Liver (tissue), 9 donors: Measurements from ENCODE around the gene CNNM1. TPM values are rescaled to one million over a fixed set of nuclear protein-coding genes. Genes with fewer than 3 reads are reported as not detected.

ENCODE experiments used
- DNase-seq: peaks from one replicate; pipeline ENCODE4 v3.0.0-alpha.2; 2017; ENCODE audit warnings: low spot score
- H3K27ac ChIP-seq, 2 donors: one replicate each; pipeline ENCODE4 v1.7.0; 2013; ENCODE audit warnings: inconsistent platforms in 2 of 2, low read length in 2 of 2, control low read depth in 1 of 2, low read depth in 1 of 2, mild to moderate bottlenecking in 1 of 2
- H3K27me3 ChIP-seq, 4 donors: one replicate each; pipeline versions ENCODE4 v1.6.1 to v1.7.0; 2013; ENCODE audit warnings: low read length in 3 of 4, inconsistent platforms in 1 of 4, mild to moderate bottlenecking in 1 of 4, moderate library complexity in 1 of 4; ENCODE audit not compliant: control insufficient read depth in 4 of 4, insufficient read depth in 4 of 4
- H3K36me3 ChIP-seq, 4 donors: one replicate each; pipeline versions ENCODE4 v1.6.1 to v1.7.0; 2013; ENCODE audit warnings: low read length in 3 of 4, mild to moderate bottlenecking in 3 of 4, low read depth in 1 of 4, moderate library complexity in 1 of 4; ENCODE audit not compliant: control insufficient read depth in 4 of 4, insufficient read depth in 3 of 4
- H3K4me1 ChIP-seq, 4 donors: one replicate each; pipeline versions ENCODE4 v1.6.1 to v1.7.0; 2013; ENCODE audit warnings: low read length in 3 of 4, mild to moderate bottlenecking in 3 of 4, moderate library complexity in 1 of 4; ENCODE audit not compliant: control insufficient read depth in 4 of 4, insufficient read depth in 4 of 4
- H3K4me3 ChIP-seq, 3 donors: one replicate each; pipeline versions ENCODE4 v1.6.1 to v1.7.0; 2013; ENCODE audit warnings: low read length in 3 of 3, control low read depth in 1 of 3, low read depth in 1 of 3, mild to moderate bottlenecking in 1 of 3
- H3K9ac ChIP-seq, 2 donors: one replicate each; pipeline ENCODE4 v1.7.0; 2013; ENCODE audit warnings: low read length in 2 of 2, mild to moderate bottlenecking in 2 of 2, moderate library complexity in 2 of 2, control low read depth in 1 of 2, low read depth in 1 of 2
- H3K9me3 ChIP-seq, 4 donors: one replicate each; pipeline versions ENCODE4 v1.6.1 to v1.7.0; 2013; ENCODE audit warnings: low read length in 3 of 4; ENCODE audit not compliant: control insufficient read depth in 4 of 4
- GABPA ChIP-seq, 2 donors: IDR thresholded peaks in 1 of 2; conservative IDR thresholded peaks in 1 of 2; 2 replicates each; pipeline ENCODE4 v1.6.1; 2016; ENCODE audit warnings: antibody characterized with exemption in 2 of 2, mild to moderate bottlenecking in 1 of 2, moderate library complexity in 1 of 2
- HNF4A ChIP-seq, 2 donors: conservative IDR thresholded peaks; 2 replicates each; pipeline ENCODE4 v1.6.1; 2016; ENCODE audit warnings: antibody characterized with exemption in 2 of 2, mild to moderate bottlenecking in 2 of 2
- HNF4G ChIP-seq: IDR thresholded peaks from 2 replicates; pipeline ENCODE4 v1.6.1; 2016; ENCODE audit warnings: antibody characterized with exemption
- RAD21 ChIP-seq, 2 donors: IDR thresholded peaks; 2 replicates each; pipeline ENCODE4 v1.6.1; 2016; ENCODE audit warnings: antibody characterized with exemption in 2 of 2, mild to moderate bottlenecking in 2 of 2
- RXRA ChIP-seq, 2 donors: IDR thresholded peaks; 2 replicates each; pipeline ENCODE4 v1.6.1; 2017 to 2018; ENCODE audit warnings: antibody characterized with exemption in 2 of 2, mild to moderate bottlenecking in 1 of 2
- SP1 ChIP-seq: IDR thresholded peaks from 2 replicates; pipeline ENCODE4 v1.6.1; 2018; ENCODE audit warnings: antibody characterized with exemption, mild to moderate bottlenecking
- TAF1 ChIP-seq: conservative IDR thresholded peaks from 2 replicates; pipeline ENCODE4 v1.6.1; 2016; ENCODE audit warnings: antibody characterized with exemption, mild to moderate bottlenecking
- YY1 ChIP-seq: IDR thresholded peaks from 2 replicates; pipeline ENCODE4 v1.6.1; 2016; ENCODE audit warnings: antibody characterized with exemption, mild to moderate bottlenecking
- WGBS: extraction: QIAGEN DNeasy Blood & Tissue Kit; methylation state at CpG from one replicate; pipeline ENCODE4 v1.1.7; 2013; 5-methylcytosine and 5-hydroxymethylcytosine counted together
- polyA plus RNA-seq, 2 donors: library from polyadenylated mRNA; stranded (reverse) in 1 of 2; unstranded in 1 of 2; fragments of 200-250 nt in 1 of 2; fragments of >200 nt in 1 of 2; fragmentation: Nextera tagmentation in 1 of 2; extraction: Ambion mirVana in 1 of 2; gene quantifications; one replicate each; pipeline versions ENCODE4 v1.2.1 to v1.2.3, GENCODE V29; 2013 to 2015
- total RNA-seq, 2 donors: library from RNA; depleted of rRNA; stranded (reverse); fragments of >200 nt; gene quantifications; one replicate each; pipeline ENCODE4 v1.2.3, GENCODE V29; 2014
- TF ChIP-seq, protein P1 (sequence below): fragments of 150-350 bp; IDR thresholded peaks from 2 replicates; pipeline ENCODE4 v1.5.1; 2017; ENCODE audit warnings: improper control_type of control experiment, low read depth, low read length; ENCODE audit not compliant: missing input control
- TF ChIP-seq, protein P2 (sequence below): IDR thresholded peaks from 2 replicates; pipeline ENCODE4 v1.6.1; 2016; ENCODE audit warnings: antibody characterized with exemption
- TF ChIP-seq, protein P3 (sequence below): IDR thresholded peaks from 2 replicates; pipeline ENCODE4 v1.6.1; 2016; ENCODE audit warnings: antibody characterized with exemption, mild to moderate bottlenecking
- TF ChIP-seq, protein P4 (sequence below): IDR thresholded peaks from 2 replicates; pipeline ENCODE4 v1.6.1; 2016; ENCODE audit warnings: antibody characterized with exemption
- donor health status: healthy.
- donor health status: healthy.
- donor health status: healthy.
- donor health status: healthy.
- donor health status: healthy.

The CNNM1 gene
- total and polyA plus RNA-seq, 4 donors = 0.05 to 0.10 (median 0.07) TPM

GRCh38 chr10:99406149-99406548 is 77.0 kb downstream of the CNNM1 start:
- no peak for DNase-seq
- no peak overlapping the region for H3K27ac ChIP-seq
- H3K9ac ChIP-seq = no peak overlapping the region
- no peak overlapping the region for H3K4me3 ChIP-seq
- H3K27me3 ChIP-seq = no peaks in the 10 kb centered on the region
- H3K9me3 ChIP-seq = no peaks in the 10 kb centered on the region
- WGBS = 95% methylated on average over 3 of the region's 3 CpGs
- H3K36me3 ChIP-seq = peaks cover 22 to 77% (median 61%) of the 10 kb centered on the region in 4 donors
- H3K4me1 ChIP-seq = peaks cover 4 to 16% (median 10%) of the 10 kb centered on the region in 4 donors
- TF ChIP-seq HNF4G (no peak), TAF1 (no peak), GABPA (IDR thresholded peaks at IDR 0.05 in 1 of 2, conservative IDR thresholded peaks at IDR 0.05 in 1 of 2) (no peak), RXRA (IDR thresholded peaks at IDR 0.05) (no peak), HNF4A (conservative IDR thresholded peaks at IDR 0.05) (peak in 1 of 2 donors; percentile 48), SP1 (no peak), YY1 (no peak), RAD21 (IDR thresholded peaks at IDR 0.05) (peak; percentile 38 to 69)
- TF ChIP-seq, protein P1, sequence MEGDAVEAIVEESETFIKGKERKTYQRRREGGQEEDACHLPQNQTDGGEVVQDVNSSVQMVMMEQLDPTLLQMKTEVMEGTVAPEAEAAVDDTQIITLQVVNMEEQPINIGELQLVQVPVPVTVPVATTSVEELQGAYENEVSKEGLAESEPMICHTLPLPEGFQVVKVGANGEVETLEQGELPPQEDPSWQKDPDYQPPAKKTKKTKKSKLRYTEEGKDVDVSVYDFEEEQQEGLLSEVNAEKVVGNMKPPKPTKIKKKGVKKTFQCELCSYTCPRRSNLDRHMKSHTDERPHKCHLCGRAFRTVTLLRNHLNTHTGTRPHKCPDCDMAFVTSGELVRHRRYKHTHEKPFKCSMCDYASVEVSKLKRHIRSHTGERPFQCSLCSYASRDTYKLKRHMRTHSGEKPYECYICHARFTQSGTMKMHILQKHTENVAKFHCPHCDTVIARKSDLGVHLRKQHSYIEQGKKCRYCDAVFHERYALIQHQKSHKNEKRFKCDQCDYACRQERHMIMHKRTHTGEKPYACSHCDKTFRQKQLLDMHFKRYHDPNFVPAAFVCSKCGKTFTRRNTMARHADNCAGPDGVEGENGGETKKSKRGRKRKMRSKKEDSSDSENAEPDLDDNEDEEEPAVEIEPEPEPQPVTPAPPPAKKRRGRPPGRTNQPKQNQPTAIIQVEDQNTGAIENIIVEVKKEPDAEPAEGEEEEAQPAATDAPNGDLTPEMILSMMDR = peak; percentile 2
- TF ChIP-seq, protein P2, sequence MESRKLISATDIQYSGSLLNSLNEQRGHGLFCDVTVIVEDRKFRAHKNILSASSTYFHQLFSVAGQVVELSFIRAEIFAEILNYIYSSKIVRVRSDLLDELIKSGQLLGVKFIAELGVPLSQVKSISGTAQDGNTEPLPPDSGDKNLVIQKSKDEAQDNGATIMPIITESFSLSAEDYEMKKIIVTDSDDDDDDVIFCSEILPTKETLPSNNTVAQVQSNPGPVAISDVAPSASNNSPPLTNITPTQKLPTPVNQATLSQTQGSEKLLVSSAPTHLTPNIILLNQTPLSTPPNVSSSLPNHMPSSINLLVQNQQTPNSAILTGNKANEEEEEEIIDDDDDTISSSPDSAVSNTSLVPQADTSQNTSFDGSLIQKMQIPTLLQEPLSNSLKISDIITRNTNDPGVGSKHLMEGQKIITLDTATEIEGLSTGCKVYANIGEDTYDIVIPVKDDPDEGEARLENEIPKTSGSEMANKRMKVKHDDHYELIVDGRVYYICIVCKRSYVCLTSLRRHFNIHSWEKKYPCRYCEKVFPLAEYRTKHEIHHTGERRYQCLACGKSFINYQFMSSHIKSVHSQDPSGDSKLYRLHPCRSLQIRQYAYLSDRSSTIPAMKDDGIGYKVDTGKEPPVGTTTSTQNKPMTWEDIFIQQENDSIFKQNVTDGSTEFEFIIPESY = no peak
- TF ChIP-seq, protein P3, sequence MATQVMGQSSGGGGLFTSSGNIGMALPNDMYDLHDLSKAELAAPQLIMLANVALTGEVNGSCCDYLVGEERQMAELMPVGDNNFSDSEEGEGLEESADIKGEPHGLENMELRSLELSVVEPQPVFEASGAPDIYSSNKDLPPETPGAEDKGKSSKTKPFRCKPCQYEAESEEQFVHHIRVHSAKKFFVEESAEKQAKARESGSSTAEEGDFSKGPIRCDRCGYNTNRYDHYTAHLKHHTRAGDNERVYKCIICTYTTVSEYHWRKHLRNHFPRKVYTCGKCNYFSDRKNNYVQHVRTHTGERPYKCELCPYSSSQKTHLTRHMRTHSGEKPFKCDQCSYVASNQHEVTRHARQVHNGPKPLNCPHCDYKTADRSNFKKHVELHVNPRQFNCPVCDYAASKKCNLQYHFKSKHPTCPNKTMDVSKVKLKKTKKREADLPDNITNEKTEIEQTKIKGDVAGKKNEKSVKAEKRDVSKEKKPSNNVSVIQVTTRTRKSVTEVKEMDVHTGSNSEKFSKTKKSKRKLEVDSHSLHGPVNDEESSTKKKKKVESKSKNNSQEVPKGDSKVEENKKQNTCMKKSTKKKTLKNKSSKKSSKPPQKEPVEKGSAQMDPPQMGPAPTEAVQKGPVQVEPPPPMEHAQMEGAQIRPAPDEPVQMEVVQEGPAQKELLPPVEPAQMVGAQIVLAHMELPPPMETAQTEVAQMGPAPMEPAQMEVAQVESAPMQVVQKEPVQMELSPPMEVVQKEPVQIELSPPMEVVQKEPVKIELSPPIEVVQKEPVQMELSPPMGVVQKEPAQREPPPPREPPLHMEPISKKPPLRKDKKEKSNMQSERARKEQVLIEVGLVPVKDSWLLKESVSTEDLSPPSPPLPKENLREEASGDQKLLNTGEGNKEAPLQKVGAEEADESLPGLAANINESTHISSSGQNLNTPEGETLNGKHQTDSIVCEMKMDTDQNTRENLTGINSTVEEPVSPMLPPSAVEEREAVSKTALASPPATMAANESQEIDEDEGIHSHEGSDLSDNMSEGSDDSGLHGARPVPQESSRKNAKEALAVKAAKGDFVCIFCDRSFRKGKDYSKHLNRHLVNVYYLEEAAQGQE = no peak
- TF ChIP-seq, protein P4, sequence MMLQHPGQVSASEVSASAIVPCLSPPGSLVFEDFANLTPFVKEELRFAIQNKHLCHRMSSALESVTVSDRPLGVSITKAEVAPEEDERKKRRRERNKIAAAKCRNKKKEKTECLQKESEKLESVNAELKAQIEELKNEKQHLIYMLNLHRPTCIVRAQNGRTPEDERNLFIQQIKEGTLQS = no peak

- no peak overlapping the region for H3K27ac ChIP-seq
- H3K9ac ChIP-seq = no peak overlapping the region
- H3K4me3 ChIP-seq = no peak overlapping the region
- no peak for DNase-seq
- no peaks in the 10 kb centered on the region for H3K9me3 ChIP-seq
- peaks cover 8 to 47% (median 30%) of the 10 kb centered on the region in 4 donors for H3K36me3 ChIP-seq
- no peaks in the 10 kb centered on the region for H3K27me3 ChIP-seq
- WGBS = 73% methylated on average over 1 of the region's 1 CpG
- peaks cover 8 to 26% (median 19%) of the 10 kb centered on the region in 4 donors for H3K4me1 ChIP-seq
- TF ChIP-seq, protein P4 = no peak
- TF ChIP-seq HNF4G (no peak), YY1 (no peak)
Measured at GRCh38 chr10:99410146-99410545, 81.0 kb downstream of the CNNM1 start.
